ENCODE measurements around the gene PPP4R4. TPM values are rescaled to one million over a fixed set of nuclear protein-coding genes. Genes with fewer than 3 reads are reported as not detected.
"Not testable (repeated sequence)": the region's sequence is repeated elsewhere in the genome, so short reads cannot be mapped to it uniquely, and the experiment has no call there.

PPP4R4 gene
- total RNA-seq, 1 experiment from 2014 or later = 8.8 TPM

- DNase-seq (ENCODE audit: low read depth) = no peak
Observed at GRCh38 chr14:94143239-94143638, 30.9 kb upstream of the PPP4R4 start.

DNA sequence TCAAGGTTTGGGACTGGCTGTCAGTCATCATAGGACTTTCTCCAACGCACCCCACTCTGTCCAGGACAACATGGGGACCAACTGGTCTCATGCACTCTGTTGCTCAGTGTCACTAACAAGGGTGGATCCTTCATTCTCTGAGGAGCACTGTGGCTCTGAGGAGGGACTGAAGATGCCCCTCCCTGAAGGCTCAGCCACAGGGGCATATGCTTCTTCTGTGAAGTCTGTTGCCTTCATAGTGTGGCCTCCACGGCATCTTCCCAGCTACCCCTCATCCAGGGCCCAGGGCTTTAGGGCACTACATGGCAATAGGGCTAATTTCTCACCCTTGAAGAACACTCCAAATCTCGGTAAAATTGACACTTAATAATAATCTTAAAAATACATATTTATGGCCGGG lies 30.4 kb upstream of the PPP4R4 start:
- no peak for DNase-seq (ENCODE audit: low read depth)

DNA sequence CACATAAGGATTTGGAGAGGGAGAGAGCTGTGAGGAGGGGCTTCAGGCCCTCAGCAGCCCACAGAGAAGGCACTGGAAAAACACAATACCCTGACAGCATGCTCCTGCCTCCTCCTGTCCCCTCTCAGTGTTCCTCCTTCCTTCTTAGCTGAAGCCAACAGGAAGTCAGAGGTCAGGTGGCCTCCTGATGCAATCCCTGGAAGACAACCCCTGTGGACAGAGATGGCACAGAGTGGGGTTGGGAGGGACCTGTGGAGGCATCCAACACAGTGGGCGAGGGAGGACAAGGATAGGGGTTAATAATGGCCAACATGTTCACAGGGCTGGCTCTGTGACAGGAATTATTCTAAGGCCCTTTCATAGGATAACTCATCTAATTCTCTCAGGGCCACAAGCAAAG lies 29.4 kb upstream of the PPP4R4 start:
- no peak for DNase-seq (ENCODE audit: low read depth)

GRCh38 chr14:94145902-94146527 lies 28.1 kb upstream of the PPP4R4 start:
- no peak for DNase-seq (ENCODE audit: low read depth)

GRCh38 chr14:94152676-94153075 lies 21.4 kb upstream of the PPP4R4 start:
- DNase-seq (ENCODE audit: low read depth) = no peak

GRCh38 chr14:94153750-94154342 lies 20.3 kb upstream of the PPP4R4 start:
- no peak for DNase-seq (ENCODE audit: low read depth)

- not testable (repeated sequence) for DNase-seq (ENCODE audit: low read depth)
Observed at GRCh38 chr14:94156143-94156542, 18.0 kb upstream of the PPP4R4 start.

DNA sequence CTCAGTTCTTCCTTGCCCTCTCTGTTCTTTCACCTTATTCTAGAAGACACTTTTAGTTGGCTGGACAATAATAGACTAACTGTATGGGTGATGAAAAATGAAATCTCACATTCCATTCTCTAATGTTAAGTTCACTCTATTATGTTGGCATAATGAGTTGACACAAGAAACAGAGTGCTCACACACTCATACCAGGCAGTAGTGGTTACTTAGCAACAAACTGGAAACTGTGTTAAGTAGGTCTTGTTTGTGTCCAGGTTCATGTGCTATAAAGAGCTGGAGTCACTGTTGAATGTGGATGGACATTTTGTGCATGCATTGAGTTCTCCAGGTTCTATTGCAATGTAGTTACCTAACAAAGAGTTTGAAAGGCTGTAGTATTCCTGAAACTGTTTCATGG lies 16.9 kb upstream of the PPP4R4 start:
- DNase-seq (ENCODE audit: low read depth) = no peak

DNA sequence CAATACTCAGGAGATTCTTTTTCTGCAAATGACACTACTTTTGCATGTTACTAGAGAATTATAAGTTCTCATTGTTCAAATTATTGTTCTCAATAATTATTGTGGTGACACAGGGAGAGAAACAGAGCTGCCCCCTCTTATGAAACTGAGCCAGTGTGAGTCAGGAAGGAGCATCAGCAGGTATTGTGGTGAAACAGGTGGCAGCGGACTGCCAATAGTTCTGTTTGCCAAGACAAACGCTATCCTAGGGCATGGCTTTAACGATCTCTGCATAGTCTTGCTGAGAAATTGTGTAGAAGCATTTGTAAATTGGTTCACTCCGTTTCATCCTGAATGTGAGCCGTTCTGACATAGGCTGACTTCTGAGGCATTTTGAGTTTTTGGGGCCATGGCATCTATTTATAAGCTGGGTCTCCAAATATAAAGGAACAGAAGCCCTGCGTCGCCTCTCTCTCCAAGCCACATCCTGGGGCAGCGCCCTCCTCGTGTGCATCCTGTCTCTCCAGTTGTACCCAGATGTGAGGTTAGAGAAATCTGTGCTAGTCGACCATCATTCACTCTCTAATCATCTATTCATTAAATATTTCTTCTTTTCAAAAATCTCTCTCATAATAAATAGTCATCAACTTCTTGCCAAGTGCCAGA lies 15.8 kb upstream of the PPP4R4 start:
- DNase-seq (ENCODE audit: low read depth) = no peak

GRCh38 chr14:94161058-94161457 lies 13.1 kb upstream of the PPP4R4 start:
- no peak for DNase-seq (ENCODE audit: low read depth)

GRCh38 chr14:94161981-94162380 lies 12.1 kb upstream of the PPP4R4 start:
- DNase-seq (ENCODE audit: low read depth) = no peak

- DNase-seq (ENCODE audit: low read depth) = no peak
Observed at GRCh38 chr14:94162466-94162865, 11.7 kb upstream of the PPP4R4 start.

GRCh38 chr14:94163796-94164195 lies 10.3 kb upstream of the PPP4R4 start:
- DNase-seq (ENCODE audit: low read depth) = no peak

GRCh38 chr14:94164685-94165431 lies 9.3 kb upstream of the PPP4R4 start:
- no peak for DNase-seq (ENCODE audit: low read depth)

- no peak for DNase-seq (ENCODE audit: low read depth)
Observed at GRCh38 chr14:94165744-94166143, 8.4 kb upstream of the PPP4R4 start.

GRCh38 chr14:94170136-94170535 lies 4.0 kb upstream of the PPP4R4 start:
- no peak for DNase-seq (ENCODE audit: low read depth)

DNA sequence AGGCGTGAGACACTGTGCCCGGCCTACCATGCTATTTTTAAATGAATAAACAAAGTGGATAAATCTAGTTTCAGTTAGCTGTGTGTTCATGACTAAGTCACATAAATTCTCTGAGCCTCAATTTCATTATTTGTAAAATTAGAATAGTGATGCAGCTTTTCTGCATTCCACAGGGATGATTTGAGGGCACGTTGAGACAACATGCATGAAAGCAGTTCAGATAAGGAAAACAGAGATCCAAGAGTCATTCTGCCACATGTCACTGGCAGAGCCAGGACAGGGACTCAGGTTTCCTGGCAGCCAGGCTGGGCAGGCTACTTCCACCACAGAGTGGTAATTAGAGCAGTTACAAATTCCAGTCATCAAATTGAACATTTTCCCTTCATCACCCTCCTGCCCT lies 2.9 kb upstream of the PPP4R4 start:
- peak; percentile 35 for DNase-seq (ENCODE audit: low read depth)

- no peak for DNase-seq (ENCODE audit: low read depth)
Observed at GRCh38 chr14:94172545-94172944, 1.6 kb upstream of the PPP4R4 start.

DNA sequence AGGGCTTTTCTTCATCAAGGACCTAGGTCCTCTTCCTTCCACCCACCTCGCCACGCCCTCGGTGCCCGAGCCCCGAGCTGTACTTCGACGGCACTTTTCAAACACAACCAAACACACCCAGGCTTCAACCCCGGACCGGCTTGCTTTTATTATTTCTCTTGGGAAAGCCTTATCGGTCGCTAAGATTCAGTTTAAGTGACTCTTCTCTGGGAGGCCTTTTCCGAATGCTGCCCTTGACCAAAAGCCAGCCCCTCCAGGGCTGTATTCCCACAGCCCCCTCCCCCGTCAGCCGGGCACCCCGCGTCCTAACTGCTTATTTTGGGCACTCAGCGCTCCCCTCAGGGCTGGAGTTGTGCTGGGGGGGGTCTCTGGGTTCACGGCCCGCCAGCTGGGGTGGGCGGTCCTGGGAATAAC lies 644 bp upstream of the PPP4R4 start:
- no peak for DNase-seq (ENCODE audit: low read depth)

DNA sequence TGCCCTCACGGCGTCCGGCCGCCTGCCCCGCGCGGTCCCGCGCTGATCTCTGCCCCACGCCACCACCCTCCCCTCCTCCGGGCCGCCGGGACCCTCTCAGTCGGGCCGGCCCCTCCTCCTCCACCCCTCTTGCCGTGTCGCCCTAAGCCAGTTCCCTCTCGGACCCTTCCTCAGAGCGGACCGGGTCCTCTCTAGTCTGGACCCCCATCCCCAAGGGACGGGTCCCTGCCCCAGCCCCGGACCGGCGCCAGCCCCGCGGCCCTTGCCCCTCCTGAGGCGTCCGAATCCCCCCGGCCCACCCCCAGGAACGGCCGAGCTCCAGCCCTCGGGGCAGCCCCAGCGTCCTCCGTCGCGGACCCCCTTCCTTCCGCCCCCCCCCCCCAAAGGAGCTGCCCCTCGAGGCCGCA lies 485 bp downstream of the PPP4R4 start:
- no peak for DNase-seq (ENCODE audit: low read depth)

DNA sequence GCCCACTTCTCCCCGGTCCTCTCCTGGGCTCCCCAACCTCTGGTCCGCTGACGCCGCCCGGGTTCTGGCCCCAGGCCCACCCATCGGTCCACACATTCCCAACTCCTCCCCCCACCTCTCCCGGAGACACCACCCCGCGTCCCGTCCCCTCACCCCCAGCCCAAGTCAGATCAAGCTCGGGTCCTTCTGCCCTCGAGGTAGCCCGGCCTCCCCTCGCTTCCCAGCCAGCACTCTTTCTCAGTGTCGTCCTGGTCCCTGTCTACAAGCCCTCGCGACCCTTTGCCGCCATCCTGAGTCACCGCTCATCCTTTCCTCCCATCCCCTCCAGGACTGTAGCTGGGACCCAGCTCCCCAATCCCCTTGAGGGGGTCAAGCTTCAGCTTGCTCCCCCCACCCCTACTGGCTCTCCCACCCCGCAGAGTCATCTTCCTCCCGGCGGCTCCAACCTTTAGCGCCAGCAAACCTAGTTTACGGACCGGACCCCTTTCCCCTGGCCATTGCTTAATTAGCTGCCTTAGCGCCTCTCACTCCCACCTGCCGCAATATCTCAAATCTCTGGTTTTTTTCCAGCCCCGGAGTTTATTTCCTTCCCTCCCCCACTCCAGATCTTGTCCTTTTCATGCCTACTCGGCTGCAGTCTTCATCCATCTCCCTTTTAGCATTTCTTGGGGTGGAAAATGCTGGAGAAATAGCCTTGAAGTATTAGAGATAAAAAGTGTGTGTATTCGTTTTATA lies 1.1 kb downstream of the PPP4R4 start:
- no peak for DNase-seq (ENCODE audit: low read depth)

GRCh38 chr14:94175747-94176146 lies 1.6 kb downstream of the PPP4R4 start:
- DNase-seq (ENCODE audit: low read depth) = no peak
